ENCODE data around the gene SLC41A3. TPM values are rescaled to one million over a fixed set of nuclear protein-coding genes. Genes with fewer than 3 reads are reported as not detected.

The SLC41A3 gene
- total and polyA plus RNA-seq, 2 of the 8 experiments (the other 6 are each of a cell fraction or from before 2014, with no cell fraction given) = 30.2 to 56.4 TPM

GRCh38 chr3:126112531-126113237 lies 28.8 kb upstream of the SLC41A3 start (continued):
- no peak for TF ChIP-seq TAF1 (IDR thresholded peaks at IDR 0.05; ENCODE audit: low read depth, low read length)
- no peak for TF ChIP-seq SUZ12 (IDR thresholded peaks at IDR 0.05; ENCODE audit: low read length)
- TF ChIP-seq SP2 (IDR thresholded peaks at IDR 0.05; ENCODE audit: low read length) = no peak
- TF ChIP-seq CHD2 (IDR thresholded peaks at IDR 0.05; ENCODE audit: low read length) = no peak
- no peak for TF ChIP-seq MAFK (IDR thresholded peaks at IDR 0.05; ENCODE audit: low read depth, low read length)
